ENCODE results near the gene PSG7. TPM values are rescaled to one million over a fixed set of nuclear protein-coding genes. Genes with fewer than 3 reads are reported as not detected.
"Not testable (repeated sequence)": the region's sequence is repeated elsewhere in the genome, so short reads cannot be mapped to it uniquely, and the experiment has no call there.

The PSG7 gene
- total RNA-seq (2014; rRNA removed; shearing (Covaris generic)), result not detected in 2 replicates

GRCh38 chr19:42937107-42937506, at the start of gene PSG7:
Gene PSG7, minus strand, starts transcription at chr19:42937207. Its CDS starts 131 bp downstream, at chr19:42937076.
- H3K9me3 ChIP-seq (replicated peaks); H3K27ac ChIP-seq; DNase-seq (ENCODE audit: low read depth in 1 of 2, low spot score in 2 of 2); H3K36me3 ChIP-seq; H3K4me3 ChIP-seq; H3K27me3 ChIP-seq (replicated peaks): not testable (repeated sequence)
- peaks cover 17% of the 10 kb centered on the region for H3K4me1 ChIP-seq (replicated peaks)

- H3K27me3 ChIP-seq (replicated peaks), result no peaks in the 10 kb centered on the region
- H3K4me3 ChIP-seq, result no peak overlapping the region
- DNase-seq (ENCODE audit: low read depth in 1 of 2, low spot score in 2 of 2), result no peak
- H3K9me3 ChIP-seq (replicated peaks), result no peaks in the 10 kb centered on the region
- peaks cover 12% of the 10 kb centered on the region for H3K4me1 ChIP-seq (replicated peaks)
- no peaks in the 10 kb centered on the region for H3K36me3 ChIP-seq
- H3K27ac ChIP-seq, result no peak overlapping the region
Measured at GRCh38 chr19:42985588-42985987, 48.6 kb upstream of the PSG7 start.

DNA sequence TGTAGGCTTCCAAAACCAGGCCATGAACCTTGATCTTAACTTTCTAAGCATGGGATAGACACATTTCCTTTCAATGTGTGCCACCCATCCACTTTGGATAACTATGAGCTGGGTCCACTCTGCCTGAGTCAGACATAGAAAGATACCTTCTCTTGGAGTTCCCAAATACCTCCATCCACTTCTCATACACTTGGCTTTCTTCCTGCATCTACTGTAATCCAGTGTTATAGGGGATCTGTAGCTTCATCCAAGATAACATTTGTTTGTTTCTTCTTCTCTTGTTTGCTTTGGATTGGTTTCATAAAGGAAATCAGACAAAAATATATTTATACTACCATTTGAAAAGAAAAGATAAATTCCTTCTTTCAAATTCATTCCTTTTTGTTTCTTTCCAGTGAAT, 45.1 kb upstream of the PSG7 start:
- not testable (repeated sequence) for H3K4me1 ChIP-seq (replicated peaks); H3K27ac ChIP-seq; H3K4me3 ChIP-seq; H3K36me3 ChIP-seq; H3K9me3 ChIP-seq (replicated peaks); DNase-seq (ENCODE audit: low read depth in 1 of 2, low spot score in 2 of 2); H3K27me3 ChIP-seq (replicated peaks)

DNA sequence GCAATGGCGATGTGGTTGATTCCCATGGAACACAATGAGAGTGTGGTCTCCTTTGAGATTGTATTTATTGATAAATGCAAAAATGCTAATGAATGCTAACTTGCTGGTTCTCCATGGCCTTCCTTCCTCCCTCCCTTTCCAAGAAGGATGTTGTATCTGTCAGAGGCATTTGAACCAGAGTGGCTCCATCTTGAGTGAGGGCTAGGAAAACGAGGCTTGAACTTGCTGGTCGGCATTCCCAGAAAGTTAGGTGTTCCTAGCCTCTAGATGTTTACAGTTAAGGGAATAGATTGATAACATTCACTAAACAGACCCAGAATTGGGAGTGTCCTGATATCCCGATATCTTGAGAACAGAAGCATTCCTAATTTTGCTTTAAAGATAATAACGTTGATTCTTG, 34.4 kb upstream of the PSG7 start:
- DNase-seq (ENCODE audit: low read depth in 1 of 2, low spot score in 2 of 2); H3K9me3 ChIP-seq (replicated peaks); H3K4me1 ChIP-seq (replicated peaks); H3K27me3 ChIP-seq (replicated peaks); H3K36me3 ChIP-seq; H3K4me3 ChIP-seq; H3K27ac ChIP-seq: not testable (repeated sequence)

DNA sequence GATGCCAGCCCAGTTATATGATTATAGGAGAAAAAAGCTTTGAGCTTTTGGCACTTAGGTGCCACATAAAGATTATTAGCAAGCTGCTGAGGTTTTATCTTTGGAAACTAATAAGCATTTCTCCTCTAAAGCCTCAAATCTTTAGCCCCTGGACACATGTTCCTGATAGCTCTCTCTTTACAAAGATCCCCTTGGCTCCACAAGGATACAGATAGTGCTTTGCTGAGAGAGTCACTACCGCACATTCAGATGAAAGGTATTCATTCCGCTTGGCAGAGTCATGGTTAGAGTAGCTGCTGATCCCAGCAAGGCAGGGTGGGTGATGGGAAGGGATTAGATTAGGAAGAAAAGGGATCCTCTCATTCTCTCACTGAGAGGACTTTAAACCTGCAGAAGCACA, 28.2 kb upstream of the PSG7 start:
- H3K27me3 ChIP-seq (replicated peaks), result no peaks in the 10 kb centered on the region
- no peaks in the 10 kb centered on the region for H3K36me3 ChIP-seq
- peaks cover 6% of the 10 kb centered on the region for H3K4me1 ChIP-seq (replicated peaks)
- no peaks in the 10 kb centered on the region for H3K9me3 ChIP-seq (replicated peaks)
- peak in 1 of 2 experiments; percentile 23 for DNase-seq (ENCODE audit: low read depth in 1 of 2, low spot score in 2 of 2)
- peak overlapping the region; percentile 55; the same call in 1 of the 2 replicates for H3K27ac ChIP-seq
- H3K4me3 ChIP-seq, result no peak overlapping the region

DNA sequence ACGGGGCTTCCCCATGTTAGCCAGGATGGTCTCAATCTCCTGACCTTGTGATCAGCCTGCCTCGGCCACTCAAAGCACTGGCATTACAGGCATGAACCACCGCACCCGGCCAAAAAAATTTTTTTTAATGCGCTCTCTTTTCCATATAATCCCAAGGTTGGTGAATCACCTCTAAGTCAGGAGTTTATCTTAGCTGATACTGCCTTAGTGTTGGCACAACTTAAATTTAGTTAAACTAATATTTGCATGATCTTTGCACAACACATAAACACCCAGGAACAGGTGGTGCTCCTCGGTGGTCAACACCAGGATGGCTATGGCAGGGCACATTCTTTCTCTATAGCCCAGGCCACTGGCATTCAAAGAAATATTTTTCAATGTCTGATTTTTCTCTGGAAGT, 24.1 kb upstream of the PSG7 start:
- Histone ChIP-seq H3K4me1 (replicated peaks) (peaks cover 6% of the 10 kb centered on the region), H3K36me3 (no peaks in the 10 kb centered on the region), H3K4me3 (no peak overlapping the region), H3K27me3 (replicated peaks) (no peaks in the 10 kb centered on the region), H3K9me3 (replicated peaks) (no peaks in the 10 kb centered on the region), H3K27ac (no peak overlapping the region)
- no peak for DNase-seq (ENCODE audit: low read depth in 1 of 2, low spot score in 2 of 2)

- H3K27ac ChIP-seq; H3K4me1 ChIP-seq (replicated peaks); H3K4me3 ChIP-seq; DNase-seq (ENCODE audit: low read depth in 1 of 2, low spot score in 2 of 2); H3K27me3 ChIP-seq (replicated peaks); H3K36me3 ChIP-seq; H3K9me3 ChIP-seq (replicated peaks): not testable (repeated sequence)
Measured at GRCh38 chr19:42952126-42952525, 15.1 kb upstream of the PSG7 start.

- H3K9me3 ChIP-seq (replicated peaks); DNase-seq (ENCODE audit: low read depth in 1 of 2, low spot score in 2 of 2); H3K4me1 ChIP-seq (replicated peaks); H3K36me3 ChIP-seq; H3K27ac ChIP-seq; H3K4me3 ChIP-seq; H3K27me3 ChIP-seq (replicated peaks): not testable (repeated sequence)
Measured at GRCh38 chr19:42951476-42951875, 14.5 kb upstream of the PSG7 start.

DNA sequence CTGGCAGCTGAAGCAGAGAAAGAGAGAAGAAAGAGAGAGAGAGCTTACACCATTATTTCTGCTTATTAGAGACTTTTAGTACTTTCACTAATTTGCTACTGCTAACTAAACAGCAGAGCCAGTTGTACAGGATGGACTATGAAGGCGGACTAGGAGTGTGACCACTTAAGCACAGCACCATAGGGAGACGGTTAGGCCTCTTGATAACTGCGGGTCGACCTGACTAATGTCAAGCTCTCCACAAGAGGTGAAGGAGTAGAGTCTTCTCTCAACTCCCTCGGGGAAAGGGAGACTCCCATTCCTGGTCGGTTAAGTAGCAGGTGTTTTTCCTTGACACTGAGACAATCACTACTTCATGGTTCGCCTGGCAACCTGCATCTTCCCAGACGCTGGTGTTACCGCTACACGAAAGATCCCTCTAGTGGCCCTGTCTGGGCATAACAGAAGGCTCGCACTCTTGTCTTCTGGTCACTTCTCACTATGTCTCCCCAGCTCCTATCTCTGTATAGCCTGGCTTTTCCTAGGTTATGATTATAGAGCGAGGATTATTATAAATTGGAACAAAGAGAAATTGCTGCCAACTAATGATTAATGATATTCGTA, 5.3 kb upstream of the PSG7 start:
- DNase-seq (ENCODE audit: low read depth in 1 of 2, low spot score in 2 of 2), result no peak

GRCh38 chr19:42934726-42935125, 2.3 kb downstream of the PSG7 start:
- peaks cover 22% of the 10 kb centered on the region for H3K4me1 ChIP-seq (replicated peaks)
- H3K36me3 ChIP-seq; H3K4me3 ChIP-seq; H3K9me3 ChIP-seq (replicated peaks); H3K27ac ChIP-seq; DNase-seq (ENCODE audit: low read depth in 1 of 2, low spot score in 2 of 2); H3K27me3 ChIP-seq (replicated peaks): not testable (repeated sequence)

More for the DNA sequence above, 5.3 kb upstream of the PSG7 start:
- Histone ChIP-seq H3K4me3 (no peak overlapping the region), H3K4me1 (replicated peaks) (no peaks in the 10 kb centered on the region), H3K9me3 (replicated peaks) (no peaks in the 10 kb centered on the region), H3K36me3 (no peaks in the 10 kb centered on the region), H3K27ac (no peak overlapping the region), H3K27me3 (replicated peaks) (no peaks in the 10 kb centered on the region)

GRCh38 chr19:42934183-42934582, 2.8 kb downstream of the PSG7 start:
- H3K27ac ChIP-seq; DNase-seq (ENCODE audit: low read depth in 1 of 2, low spot score in 2 of 2); H3K9me3 ChIP-seq (replicated peaks); H3K4me3 ChIP-seq; H3K36me3 ChIP-seq; H3K27me3 ChIP-seq (replicated peaks): not testable (repeated sequence)
- H3K4me1 ChIP-seq (replicated peaks), result peaks cover 22% of the 10 kb centered on the region

DNA sequence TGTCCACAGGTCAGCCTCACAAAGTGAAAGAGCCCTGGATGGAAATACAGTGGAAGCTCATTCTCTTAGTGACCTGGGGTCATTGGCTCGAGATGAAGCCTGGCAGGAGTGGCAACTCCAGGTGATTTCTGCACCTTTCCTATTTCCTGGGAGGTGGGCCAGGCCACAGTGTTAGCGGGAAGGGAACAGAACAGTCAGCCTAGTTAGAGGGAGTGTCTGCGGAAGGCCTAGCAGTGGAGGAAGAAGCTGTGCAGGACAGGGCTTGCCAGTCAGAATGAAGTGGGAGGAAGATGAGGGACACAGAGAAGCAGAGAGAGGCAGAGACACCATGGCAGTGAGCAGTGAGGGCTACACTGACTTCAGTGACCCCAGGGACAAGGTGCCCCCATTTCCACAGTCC, 3.6 kb downstream of the PSG7 start:
- Histone ChIP-seq H3K4me1 (replicated peaks) (peaks cover 22% of the 10 kb centered on the region), H3K27ac (peak overlapping the region; percentile 88)
- not testable (repeated sequence) for DNase-seq (ENCODE audit: low read depth in 1 of 2, low spot score in 2 of 2); H3K9me3 ChIP-seq (replicated peaks); H3K4me3 ChIP-seq; H3K27me3 ChIP-seq (replicated peaks); H3K36me3 ChIP-seq

DNA sequence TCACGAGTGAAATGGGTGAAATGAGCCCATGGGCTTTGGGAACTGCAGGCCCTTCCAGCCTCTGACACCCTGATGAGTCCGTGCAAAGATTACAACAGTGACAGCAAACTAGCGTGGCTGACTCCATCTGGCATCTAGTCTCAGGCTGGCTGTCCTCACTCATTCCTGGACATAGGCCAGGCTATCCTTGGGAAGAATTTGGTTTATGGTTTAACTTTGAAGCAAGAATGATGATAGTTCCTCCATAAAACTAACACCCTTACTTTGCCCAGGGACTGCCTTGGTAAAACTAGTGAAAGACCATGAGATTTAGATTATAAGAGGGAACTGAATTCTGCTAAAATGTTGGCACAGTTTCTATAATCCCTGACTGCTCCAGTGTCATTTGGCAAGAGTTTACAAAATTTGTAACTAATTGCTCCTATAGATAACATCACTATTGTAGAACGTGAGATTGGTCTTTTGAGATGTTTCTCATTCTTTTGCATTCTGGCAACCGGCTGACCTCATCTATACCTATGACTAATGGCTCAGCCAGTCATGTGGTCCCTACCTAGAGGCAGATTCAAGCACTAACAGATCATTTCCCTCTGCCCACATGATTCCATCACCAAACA, 4.4 kb downstream of the PSG7 start:
- peak; percentile 81 to 86 for DNase-seq (ENCODE audit: low read depth in 1 of 2, low spot score in 2 of 2)
- not testable (repeated sequence) for H3K9me3 ChIP-seq (replicated peaks); H3K4me3 ChIP-seq; H3K27me3 ChIP-seq (replicated peaks); H3K36me3 ChIP-seq
- H3K4me1 ChIP-seq (replicated peaks), result peaks cover 22% of the 10 kb centered on the region
- H3K27ac ChIP-seq, result peak overlapping the region; percentile 88

- not testable (repeated sequence) for H3K36me3 ChIP-seq; H3K4me3 ChIP-seq; H3K9me3 ChIP-seq (replicated peaks); H3K27ac ChIP-seq; H3K27me3 ChIP-seq (replicated peaks)
- peaks cover 22% of the 10 kb centered on the region for H3K4me1 ChIP-seq (replicated peaks)
- peak; percentile 34 to 65 for DNase-seq (ENCODE audit: low read depth in 1 of 2, low spot score in 2 of 2)
Measured at GRCh38 chr19:42930214-42930613, 6.8 kb downstream of the PSG7 start.

GRCh38 chr19:42928896-42929295, 8.1 kb downstream of the PSG7 start:
- Histone ChIP-seq H3K9me3 (replicated peaks) (no peaks in the 10 kb centered on the region), H3K27ac (no peak overlapping the region), H3K4me3 (no peak overlapping the region), H3K4me1 (replicated peaks) (peaks cover 22% of the 10 kb centered on the region), H3K27me3 (replicated peaks) (no peaks in the 10 kb centered on the region), H3K36me3 (no peaks in the 10 kb centered on the region)
- no peak for DNase-seq (ENCODE audit: low read depth in 1 of 2, low spot score in 2 of 2)
